OCI-LY1 (cell line): ENCODE measurements around the gene DCP1B.

Experiments used
- H2AFZ ChIP-seq: fragments of 200-600 bp; sonication (generic), shearing (Covaris generic); 2 replicates; pipeline ENCODE4 v1.6.0; 2014; ENCODE audit warnings: antibody characterized with exemption, mild to moderate bottlenecking, low read length
- H3F3A ChIP-seq: fragments of 200-600 bp; sonication (generic), shearing (Covaris generic); 2 replicates; pipeline ENCODE4 v1.6.0; 2014; ENCODE audit warnings: mild to moderate bottlenecking, antibody characterized with exemption, low read length, moderate library complexity; ENCODE audit not compliant: insufficient read depth
- H3K27ac ChIP-seq: fragments of 200-600 bp; sonication (generic); 2 replicates; pipeline ENCODE4 v1.5.1; 2014; ENCODE audit warnings: low read length, mixed run types, mild to moderate bottlenecking, low read depth; ENCODE audit not compliant: poor library complexity, severe bottlenecking
- H3K27me3 ChIP-seq: fragments of 200-600 bp; sonication (generic); 2 replicates; pipeline ENCODE4 v1.6.0; 2014; ENCODE audit warnings: antibody characterized with exemption, mild to moderate bottlenecking, low read length, moderate library complexity; ENCODE audit not compliant: insufficient read depth
- H3K36me3 ChIP-seq: fragments of 200-600 bp; sonication (generic); 2 replicates; pipeline ENCODE4 v1.6.1; 2014; ENCODE audit warnings: mild to moderate bottlenecking, antibody characterized with exemption, low read length, moderate library complexity, mixed read lengths; ENCODE audit not compliant: insufficient read depth
- H3K4me1 ChIP-seq: fragments of 200-600 bp; sonication (generic); 2 replicates; pipeline ENCODE4 v1.5.1; 2014; ENCODE audit warnings: mild to moderate bottlenecking, low read length, moderate library complexity; ENCODE audit not compliant: insufficient read depth, severe bottlenecking
- H3K4me2 ChIP-seq: fragments of 200-600 bp; sonication (generic), shearing (Covaris generic); 2 replicates; pipeline ENCODE4 v1.6.1; 2014; ENCODE audit warnings: low read length
- H3K4me3 ChIP-seq: fragments of 200-600 bp; sonication (generic); 2 replicates; pipeline ENCODE4 v1.5.1; 2014; ENCODE audit warnings: low read length, low read depth, mild to moderate bottlenecking, mixed read lengths; ENCODE audit not compliant: poor library complexity, severe bottlenecking
- H3K79me2 ChIP-seq: fragments of 200-600 bp; shearing (Covaris generic); 2 replicates; pipeline ENCODE4 v1.6.1; 2016; ENCODE audit warnings: mixed run types, low read length, mixed read lengths; ENCODE audit not compliant: insufficient read depth
- H3K9ac ChIP-seq: fragments of 200-600 bp; sonication (generic), shearing (Covaris generic); 2 replicates; pipeline ENCODE4 v1.6.1; 2014; ENCODE audit warnings: mild to moderate bottlenecking, low read length, mixed read lengths
- H3K9me2 ChIP-seq: fragments of 200-600 bp; sonication (generic), shearing (Covaris generic); 2 replicates; pipeline ENCODE4 v1.6.1; 2014; ENCODE audit warnings: low read depth, mild to moderate bottlenecking, low read length, mixed read lengths
- H3K9me3 ChIP-seq: fragments of 200-600 bp; shearing (Covaris generic); 2 replicates; pipeline ENCODE4 v1.6.1; 2014; ENCODE audit warnings: low read length, mixed read lengths
- H4K20me1 ChIP-seq: fragments of 200-600 bp; sonication (generic), shearing (Covaris generic); 2 replicates; pipeline ENCODE4 v1.6.0; 2016; ENCODE audit warnings: mild to moderate bottlenecking, low read length; ENCODE audit not compliant: insufficient read depth
- CTCF ChIP-seq: fragments of 200-600 bp; sonication (generic), shearing (Covaris generic); IDR thresholded peaks from 2 replicates; pipeline ENCODE4 v1.5.1; 2017; ENCODE audit warnings: mild to moderate bottlenecking, antibody characterized with exemption, low read length, moderate library complexity, mixed read lengths
- EZH2 ChIP-seq: fragments of 200-600 bp; sonication (generic), shearing (Covaris generic); IDR thresholded peaks from 2 replicates; pipeline ENCODE4 v1.8.0; 2017; ENCODE audit warnings: borderline replicate concordance, mixed run types, mild to moderate bottlenecking, antibody characterized with exemption, low read length, moderate library complexity, mixed read lengths

Gene DCP1B

GRCh38 chr12:1912580-1913376, 91.5 kb downstream of the DCP1B start:
- H3K9me3 ChIP-seq: no peaks in the 10 kb centered on the region
- H2AFZ ChIP-seq: no peak overlapping the region
- H3K79me2 ChIP-seq: no peaks in the 10 kb centered on the region
- no peaks in the 10 kb centered on the region for H3K36me3 ChIP-seq
- H3K4me2 ChIP-seq: no peak overlapping the region
- H3K4me1 ChIP-seq: peaks cover 8% of the 10 kb centered on the region
- no peaks in the 10 kb centered on the region for H4K20me1 ChIP-seq
- no peaks in the 10 kb centered on the region for H3K9me2 ChIP-seq
- no peak overlapping the region for H3K27ac ChIP-seq
- H3K27me3 ChIP-seq: no peaks in the 10 kb centered on the region; the same call in 1 of the 2 replicates
- H3K4me3 ChIP-seq: no peak overlapping the region
- no peaks in the 10 kb centered on the region for H3F3A ChIP-seq
- TF ChIP-seq CTCF (no peak), EZH2 (no peak)
- H3K9ac ChIP-seq: no peak overlapping the region

- no peaks in the 10 kb centered on the region for H4K20me1 ChIP-seq
- no peaks in the 10 kb centered on the region for H3K9me2 ChIP-seq
- H3F3A ChIP-seq: no peaks in the 10 kb centered on the region
- no peak overlapping the region for H3K27ac ChIP-seq
- no peak overlapping the region for H3K9ac ChIP-seq
- no peak overlapping the region for H3K4me3 ChIP-seq
- no peak overlapping the region for H2AFZ ChIP-seq
- no peaks in the 10 kb centered on the region for H3K36me3 ChIP-seq
- no peaks in the 10 kb centered on the region for H3K9me3 ChIP-seq
- peaks cover 8% of the 10 kb centered on the region for H3K4me1 ChIP-seq
- H3K4me2 ChIP-seq: no peak overlapping the region
- no peaks in the 10 kb centered on the region for H3K79me2 ChIP-seq
- TF ChIP-seq EZH2 (no peak), CTCF (no peak)
- no peaks in the 10 kb centered on the region; the same call in 1 of the 2 replicates for H3K27me3 ChIP-seq
Measured at GRCh38 chr12:1911598-1912575, 92.4 kb downstream of the DCP1B start.

- peaks cover 1% of the 10 kb centered on the region for H3K4me1 ChIP-seq
- TF ChIP-seq EZH2: no peak
- TF ChIP-seq CTCF: no peak
- no peak overlapping the region for H2AFZ ChIP-seq
- no peaks in the 10 kb centered on the region for H4K20me1 ChIP-seq
- H3K9ac ChIP-seq: no peak overlapping the region
- no peaks in the 10 kb centered on the region for H3K36me3 ChIP-seq
- no peaks in the 10 kb centered on the region for H3F3A ChIP-seq
- H3K9me3 ChIP-seq: peaks cover 4% of the 10 kb centered on the region
- no peak overlapping the region for H3K4me3 ChIP-seq
- no peaks in the 10 kb centered on the region for H3K79me2 ChIP-seq
- H3K27ac ChIP-seq: no peak overlapping the region
- no peak overlapping the region for H3K4me2 ChIP-seq
- no peaks in the 10 kb centered on the region; the same call in 1 of the 2 replicates for H3K27me3 ChIP-seq
- H3K9me2 ChIP-seq: no peaks in the 10 kb centered on the region
Measured at GRCh38 chr12:1910468-1910867, 93.8 kb downstream of the DCP1B start.
